Stomach (tissue), 9 donors: ENCODE data around the gene DONSON. TPM values are rescaled to one million over a fixed set of nuclear protein-coding genes. Genes with fewer than 3 reads are reported as not detected.

ENCODE experiments used
- DNase-seq, 2 donors: peaks; one replicate each; pipeline versions ENCODE4 v3.0.0 to v3.0.0-alpha.2; 2013 to 2019
- H3K27ac ChIP-seq, 5 donors: fragments of 200-600 bp in 4 of 5; sonication (generic) in 4 of 5; one replicate each; pipeline ENCODE4 v1.5.1; 2013 to 2019; ENCODE audit warnings: mild to moderate bottlenecking in 1 of 5, moderate library complexity in 1 of 5
- H3K27me3 ChIP-seq, 3 donors: fragments of 200-600 bp; sonication (generic); one replicate each; pipeline ENCODE4 v1.5.1; 2017 to 2019; ENCODE audit warnings: mixed run types in 1 of 3
- H3K36me3 ChIP-seq, 4 donors: fragments of 200-600 bp; sonication (generic); 1 replicate in 3 of 4; 2 replicates in 1 of 4; pipeline ENCODE4 v1.5.1; 2016 to 2019
- H3K4me1 ChIP-seq, 4 donors: fragments of 200-600 bp; sonication (generic); one replicate each; pipeline ENCODE4 v1.5.1; 2016 to 2019
- H3K4me3 ChIP-seq, 4 donors: fragments of 200-600 bp; sonication (generic) in 3 of 4; one replicate each; pipeline ENCODE4 v1.5.1; 2016 to 2019; ENCODE audit warnings: mild to moderate bottlenecking in 1 of 4
- H3K9me3 ChIP-seq, 4 donors: fragments of 200-600 bp; sonication (generic); one replicate each; pipeline ENCODE4 v1.5.1; 2016 to 2019
- EP300 ChIP-seq: sonication (generic); formaldehyde crosslinking; IDR thresholded peaks from one replicate; pipeline ENCODE4 v1.6.1; 2017; ENCODE audit warnings: antibody characterized with exemption
- POLR2A ChIP-seq, 4 donors: fragments of 450-650 bp; IDR thresholded peaks; one replicate each; pipeline ENCODE4 v1.6.1; 2016; ENCODE audit warnings: antibody characterized with exemption in 4 of 4, control low read depth in 2 of 4, mild to moderate bottlenecking in 1 of 4, moderate library complexity in 1 of 4
- POLR2AphosphoS5 ChIP-seq, 3 donors: sonication (generic); formaldehyde crosslinking; IDR thresholded peaks; one replicate each; pipeline ENCODE4 v1.6.1; 2016; ENCODE audit warnings: antibody characterized with exemption in 3 of 3
- WGBS, 5 donors: extraction: QIAGEN DNeasy Blood & Tissue Kit in 3 of 5; methylation state at CpG; one replicate each; pipeline versions ENCODE4 v1.1.5 to v1.1.7; 2013 to 2018; 5-methylcytosine and 5-hydroxymethylcytosine counted together
- intact Hi-C: fragments of 100-400 bp; cut with DNase I; formaldehyde crosslinking; loops from one replicate; pipeline ENCODE4 v1.15.1; 2023; ENCODE audit warnings: low total_unique reads
- polyA plus RNA-seq, 3 donors: library from polyadenylated mRNA; stranded (reverse); fragments of 200-250 nt; gene quantifications; one replicate each; pipeline ENCODE4 v1.2.3, GENCODE V29; 2013
- total RNA-seq, 5 donors: library from RNA; depleted of rRNA; stranded (reverse); fragments of >200 nt; gene quantifications; one replicate each; pipeline versions ENCODE4 v1.1.0 to v1.2.3, GENCODE V29; 2014 to 2016
- TF ChIP-seq, protein P1 (sequence below), 7 experiments: fragments of 450-650 bp in 4 of 7; fragments of 200-600 bp in 3 of 7; sonication (generic) in 3 of 7; IDR thresholded peaks; one replicate each; pipeline ENCODE4 v1.5.1; 2016 to 2019; ENCODE audit warnings: antibody characterized with exemption in 7 of 7, control low read depth in 2 of 7, mild to moderate bottlenecking in 1 of 7
- donor health status: healthy with polysubstance abuse.
- donor health status: Bipolar disorder and iron deficiency.
- donor health status: healthy.

DONSON gene
- total and polyA plus RNA-seq, 8 donors, result 0.58 to 72.4 (median 9.7) TPM

DNA sequence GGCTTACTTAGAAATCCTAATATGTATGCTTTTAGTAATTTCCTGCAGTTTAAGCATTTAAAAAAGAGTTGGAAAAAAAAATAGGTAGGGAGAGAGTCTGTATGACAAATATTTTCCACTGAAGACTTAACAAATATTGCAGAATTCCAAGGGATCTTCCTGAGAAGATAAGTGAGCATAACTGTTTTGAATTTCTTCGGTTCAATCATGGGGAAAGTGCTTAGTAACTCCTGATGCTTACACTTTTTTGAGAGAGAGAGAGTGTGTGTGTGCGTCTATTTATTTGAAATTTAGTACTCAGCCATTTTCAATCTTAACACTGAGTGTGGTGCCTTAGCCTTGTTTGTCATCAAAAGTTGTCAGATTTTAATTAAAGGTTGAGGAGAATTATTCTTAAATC lies 27.1 kb downstream of the DONSON start:
- H3K27ac ChIP-seq, result no peak overlapping the region
- no peak overlapping the region for H3K4me3 ChIP-seq
- no peak for DNase-seq
- intact Hi-C loops, result no loop called here
- H3K36me3 ChIP-seq, result peaks cover 54 to 90% (median 81%) of the 10 kb centered on the region in 4 donors
- WGBS, 5 donors, result 73 to 85% (median 79%) methylated on average over 2 of the region's 2 CpGs
- H3K9me3 ChIP-seq, result no peaks in the 10 kb centered on the region
- peaks cover 0 to 43% (median 22%) of the 10 kb centered on the region in 4 donors for H3K4me1 ChIP-seq
- H3K27me3 ChIP-seq, result no peaks in the 10 kb centered on the region
- TF ChIP-seq POLR2A (IDR thresholded peaks at IDR 0.05), result no peak
- TF ChIP-seq POLR2AphosphoS5 (IDR thresholded peaks at IDR 0.05), result no peak
- TF ChIP-seq, protein P1, sequence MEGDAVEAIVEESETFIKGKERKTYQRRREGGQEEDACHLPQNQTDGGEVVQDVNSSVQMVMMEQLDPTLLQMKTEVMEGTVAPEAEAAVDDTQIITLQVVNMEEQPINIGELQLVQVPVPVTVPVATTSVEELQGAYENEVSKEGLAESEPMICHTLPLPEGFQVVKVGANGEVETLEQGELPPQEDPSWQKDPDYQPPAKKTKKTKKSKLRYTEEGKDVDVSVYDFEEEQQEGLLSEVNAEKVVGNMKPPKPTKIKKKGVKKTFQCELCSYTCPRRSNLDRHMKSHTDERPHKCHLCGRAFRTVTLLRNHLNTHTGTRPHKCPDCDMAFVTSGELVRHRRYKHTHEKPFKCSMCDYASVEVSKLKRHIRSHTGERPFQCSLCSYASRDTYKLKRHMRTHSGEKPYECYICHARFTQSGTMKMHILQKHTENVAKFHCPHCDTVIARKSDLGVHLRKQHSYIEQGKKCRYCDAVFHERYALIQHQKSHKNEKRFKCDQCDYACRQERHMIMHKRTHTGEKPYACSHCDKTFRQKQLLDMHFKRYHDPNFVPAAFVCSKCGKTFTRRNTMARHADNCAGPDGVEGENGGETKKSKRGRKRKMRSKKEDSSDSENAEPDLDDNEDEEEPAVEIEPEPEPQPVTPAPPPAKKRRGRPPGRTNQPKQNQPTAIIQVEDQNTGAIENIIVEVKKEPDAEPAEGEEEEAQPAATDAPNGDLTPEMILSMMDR (IDR thresholded peaks at IDR 0.05), result no peak
- TF ChIP-seq EP300, result no peak

DNA sequence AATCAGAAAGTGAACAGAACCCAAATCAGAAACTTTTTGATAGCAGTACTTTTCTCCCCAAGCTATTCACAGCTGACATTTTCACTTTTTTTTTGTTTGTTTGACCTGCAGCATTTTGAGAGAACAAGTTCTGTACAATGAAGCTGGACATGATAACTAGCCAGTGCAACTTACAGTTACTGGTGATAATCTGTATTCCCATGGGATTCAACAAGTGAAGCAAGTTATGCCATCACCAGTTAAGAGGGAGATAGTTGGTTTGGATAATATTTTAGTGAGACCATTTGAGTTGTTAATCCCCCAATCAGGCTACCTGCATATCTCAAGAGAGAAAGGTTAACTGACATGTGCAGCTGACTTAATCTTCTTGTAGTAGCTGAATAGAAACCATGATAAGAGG lies 27.5 kb downstream of the DONSON start:
- no peak overlapping the region for H3K4me3 ChIP-seq
- no peak for DNase-seq
- no peaks in the 10 kb centered on the region for H3K9me3 ChIP-seq
- intact Hi-C loops, result no loop called here
- H3K27ac ChIP-seq, result no peak overlapping the region
- H3K36me3 ChIP-seq, result peaks cover 58 to 94% (median 85%) of the 10 kb centered on the region in 4 donors
- peaks cover 0 to 47% (median 25%) of the 10 kb centered on the region in 4 donors for H3K4me1 ChIP-seq
- TF ChIP-seq, protein P1 (IDR thresholded peaks at IDR 0.05), result no peak
- TF ChIP-seq POLR2A (IDR thresholded peaks at IDR 0.05) (no peak), EP300 (no peak), POLR2AphosphoS5 (IDR thresholded peaks at IDR 0.05) (no peak)
- no peaks in the 10 kb centered on the region for H3K27me3 ChIP-seq

DNA sequence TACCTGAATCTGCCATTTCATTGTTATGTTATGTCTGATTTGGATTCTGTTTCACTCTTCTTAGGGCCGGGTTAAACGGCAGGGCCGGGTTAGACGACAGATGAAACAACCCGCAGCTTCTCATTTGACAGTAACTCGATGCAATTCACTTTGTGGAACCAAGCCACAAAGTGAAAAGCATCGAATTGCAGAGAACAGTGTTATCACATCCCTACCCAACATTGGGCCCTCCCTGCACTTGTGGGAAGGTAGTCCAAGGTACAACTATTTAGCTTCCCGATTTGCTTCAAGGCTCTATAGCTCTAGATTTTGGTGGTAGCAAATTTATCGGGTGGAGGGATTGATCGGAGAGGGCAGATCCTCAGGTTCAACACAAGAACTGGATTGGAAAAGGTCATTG lies 28.7 kb downstream of the DONSON start:
- Histone ChIP-seq H3K27ac (no peak overlapping the region), H3K9me3 (no peaks in the 10 kb centered on the region), H3K4me1 (peaks cover 0 to 56% (median 27%) of the 10 kb centered on the region in 4 donors), H3K27me3 (no peaks in the 10 kb centered on the region), H3K4me3 (no peak overlapping the region), H3K36me3 (peaks cover 59 to 100% (median 93%) of the 10 kb centered on the region in 4 donors)
- intact Hi-C loops, result no loop called here
- TF ChIP-seq POLR2A (IDR thresholded peaks at IDR 0.05) (no peak), EP300 (no peak), POLR2AphosphoS5 (IDR thresholded peaks at IDR 0.05) (no peak)
- TF ChIP-seq, protein P1 (IDR thresholded peaks at IDR 0.05), result no peak
- WGBS, 5 donors, result 89 to 92% (median 89%) methylated on average over 10 of the region's 10 CpGs
- no peak for DNase-seq

DNA sequence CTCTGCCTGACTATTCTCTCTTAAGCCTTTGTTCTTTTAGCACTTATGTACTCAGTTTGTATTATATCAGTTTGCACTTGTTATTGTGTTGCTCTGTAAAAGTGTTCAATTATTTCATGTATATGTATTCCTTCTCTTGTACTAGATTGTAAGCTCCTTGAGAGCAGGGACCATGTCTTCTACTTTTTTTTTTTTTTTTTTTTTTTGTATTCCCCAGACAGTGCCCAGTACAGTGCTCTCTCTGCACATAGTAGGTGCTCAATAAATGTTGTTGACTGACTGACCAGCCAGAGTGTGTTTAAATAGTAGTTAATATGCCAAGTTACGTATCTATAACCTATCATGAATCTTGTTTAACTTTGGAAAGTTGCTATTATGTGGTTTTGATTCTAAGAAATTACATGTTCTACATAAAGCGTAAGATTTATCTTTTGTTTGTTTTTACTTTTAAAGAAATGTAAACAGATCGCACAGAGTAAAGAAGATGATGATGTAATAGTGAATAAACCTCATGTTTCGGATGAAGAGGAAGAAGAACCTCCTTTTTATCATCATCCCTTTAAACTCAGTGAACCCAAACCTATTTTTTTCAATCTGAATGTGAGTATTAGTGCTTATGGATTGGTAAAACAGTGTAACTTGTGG lies 29.6 kb downstream of the DONSON start:
- Histone ChIP-seq H3K4me1 (peaks cover 0 to 61% (median 31%) of the 10 kb centered on the region in 4 donors), H3K27ac (no peak overlapping the region), H3K27me3 (no peaks in the 10 kb centered on the region), H3K4me3 (no peak overlapping the region), H3K36me3 (peaks cover 68 to 100% (median 96%) of the 10 kb centered on the region in 4 donors), H3K9me3 (no peaks in the 10 kb centered on the region)
- TF ChIP-seq, protein P1 (IDR thresholded peaks at IDR 0.05), result no peak
- TF ChIP-seq EP300, result no peak
- TF ChIP-seq POLR2A (IDR thresholded peaks at IDR 0.05), result no peak
- TF ChIP-seq POLR2AphosphoS5 (IDR thresholded peaks at IDR 0.05), result no peak
- DNase-seq, result no peak
- WGBS, 5 donors, result 27 to 49% (median 46%) methylated on average over 4 of the region's 4 CpGs
- intact Hi-C loops, result no loop called here
